Lower lobe of right lung (tissue), 2 donors: Measurements from ENCODE around the gene COL8A2. TPM values are rescaled to one million over a fixed set of nuclear protein-coding genes. Genes with fewer than 3 reads are reported as not detected.

Source experiments
- ATAC-seq, 2 donors: fragments of 200-7000 bp; cut with Tn5 transposase; one replicate each; pipeline ENCODE4 v1.9.1; 2020 to 2022; ENCODE audit warnings: mild to moderate bottlenecking in 2 of 2, moderate library complexity in 2 of 2
- DNase-seq: peaks from one replicate; pipeline ENCODE4 v3.0.0-alpha.2; 2020
- H3K27ac ChIP-seq: fragments of 200-600 bp; one replicate; pipeline ENCODE4 v1.8.0; 2022
- H3K27me3 ChIP-seq: fragments of 200-600 bp; one replicate; pipeline ENCODE4 v1.8.0; 2022; ENCODE audit warnings: low read depth
- H3K36me3 ChIP-seq: fragments of 200-600 bp; one replicate; pipeline ENCODE4 v1.8.0; 2022; ENCODE audit warnings: mild to moderate bottlenecking
- H3K4me1 ChIP-seq: fragments of 200-600 bp; one replicate; pipeline ENCODE4 v1.8.0; 2022
- H3K4me3 ChIP-seq: fragments of 200-600 bp; one replicate; pipeline ENCODE4 v1.8.0; 2022; ENCODE audit warnings: mild to moderate bottlenecking
- H3K9me3 ChIP-seq: fragments of 200-600 bp; one replicate; pipeline ENCODE4 v1.8.0; 2022
- CTCF ChIP-seq: fragments of 200-600 bp; IDR thresholded peaks from one replicate; pipeline ENCODE4 v1.8.0; 2022; ENCODE audit warnings: antibody characterized with exemption, mild to moderate bottlenecking
- intact Hi-C: fragments of 100-400 bp; cut with DNase I; formaldehyde crosslinking; loops from one replicate; pipeline ENCODE4 v1.11.0; 2022
- total RNA-seq: library from RNA; stranded (reverse); fragmentation: NEBNext Ultra II Directional; extraction: Animal tissue kit (Norgen Biotek cat#: 25700); gene quantifications from one replicate; pipeline ENCODE4 v1.2.1, GENCODE V29; 2021
- donor health status: DM: no; HTN: yes; CAD: no; lungs with severe emphysema.

The COL8A2 gene
- total RNA-seq, 1 donor from 2014 or later = 24.4 TPM

GRCh38 chr1:36086529-36087232 lies 38.3 kb downstream of the COL8A2 start:
- Histone ChIP-seq H3K4me3 (no peak overlapping the region), H3K27ac (no peak overlapping the region), H3K36me3 (peaks cover 15% of the 10 kb centered on the region), H3K9me3 (no peaks in the 10 kb centered on the region), H3K27me3 (peaks cover 14% of the 10 kb centered on the region), H3K4me1 (peaks cover 38% of the 10 kb centered on the region)
- intact Hi-C loops = no loop called here
- no peak for TF ChIP-seq CTCF
- ATAC-seq = no peak
- DNase-seq = no peak

- peaks cover 14% of the 10 kb centered on the region for H3K27me3 ChIP-seq
- H3K4me1 ChIP-seq = peaks cover 32% of the 10 kb centered on the region
- TF ChIP-seq CTCF = no peak
- intact Hi-C loops = no loop called here
- ATAC-seq (no peak), DNase-seq (no peak)
- no peak overlapping the region for H3K27ac ChIP-seq
- peaks cover 8% of the 10 kb centered on the region for H3K36me3 ChIP-seq
- H3K4me3 ChIP-seq = no peak overlapping the region
- H3K9me3 ChIP-seq = no peaks in the 10 kb centered on the region
Observed at GRCh38 chr1:36085686-36086526, 39.1 kb downstream of the COL8A2 start.

- H3K4me3 ChIP-seq = no peak overlapping the region
- no peaks in the 10 kb centered on the region for H3K9me3 ChIP-seq
- peaks cover 14% of the 10 kb centered on the region for H3K27me3 ChIP-seq
- TF ChIP-seq CTCF = no peak
- H3K36me3 ChIP-seq = no peaks in the 10 kb centered on the region
- ATAC-seq = no peak
- H3K4me1 ChIP-seq = peaks cover 25% of the 10 kb centered on the region
- DNase-seq = no peak
- H3K27ac ChIP-seq = no peak overlapping the region
- intact Hi-C loops = no loop called here
Observed at GRCh38 chr1:36085126-36085525, 39.9 kb downstream of the COL8A2 start.

- ATAC-seq = no peak
Observed at GRCh38 chr1:36084497-36085115, 40.4 kb downstream of the COL8A2 start.

More at GRCh38 chr1:36084497-36085115, 40.4 kb downstream of the COL8A2 start:
- no peak for DNase-seq
- no peaks in the 10 kb centered on the region for H3K9me3 ChIP-seq
- intact Hi-C loops = no loop called here
- H3K27ac ChIP-seq = peak overlapping the region; percentile 11
- TF ChIP-seq CTCF = no peak
- no peaks in the 10 kb centered on the region for H3K36me3 ChIP-seq
- H3K4me1 ChIP-seq = peaks cover 19% of the 10 kb centered on the region
- H3K4me3 ChIP-seq = peak overlapping the region; percentile 54
- peaks cover 14% of the 10 kb centered on the region for H3K27me3 ChIP-seq
